Common myeloid progenitor, CD34-positive (primary cell): ENCODE measurements around the gene ARSG.
A peak's percentile ranks its signal among the peaks of the same experiment; 100 is the strongest.
"Not testable (repeated sequence)": the region's sequence is repeated elsewhere in the genome, so short reads cannot be mapped to it uniquely, and the experiment has no call there.

ENCODE experiments used
- CTCF ChIA-PET: fragments of 350-600 bp; sonication (Branson Sonifier 250); formaldehyde crosslinking; loops from one replicate; lab custom pipeline; 2021; ENCODE audit warnings: antibody characterized with exemption; lab: Charles Lee
- POLR2A ChIA-PET: fragments of 350-600 bp; sonication (Branson Sonifier 250); formaldehyde crosslinking; loops from one replicate; lab custom pipeline; 2021; ENCODE audit warnings: antibody characterized with exemption; lab: Charles Lee
- DNase-seq, 3 donors: peaks; one replicate each; pipeline versions ENCODE4 v3.0.0 to v3.0.0-alpha.2; 2013
- H3K27ac ChIP-seq, 2 experiments: 1 replicate in 1 of 2; 2 replicates in 1 of 2; pipeline ENCODE4 v1.7.0; 2013; ENCODE audit warnings: inconsistent platforms in 2 of 2, low read length in 2 of 2, mild to moderate bottlenecking in 2 of 2, low read depth in 1 of 2, moderate library complexity in 1 of 2; ENCODE audit not compliant: severe bottlenecking in 2 of 2, insufficient read depth in 1 of 2, poor library complexity in 1 of 2
- H3K27me3 ChIP-seq, 5 experiments: replicated peaks in 2 of 5; 1 replicate in 3 of 5; 2 replicates in 2 of 5; pipeline versions ENCODE4 v1.6.1 to v1.7.0; 2013; ENCODE audit warnings: low read length in 4 of 5, mild to moderate bottlenecking in 2 of 5, moderate library complexity in 2 of 5, inconsistent platforms in 1 of 5; ENCODE audit not compliant: insufficient read depth in 5 of 5, control insufficient read depth in 4 of 5
- H3K36me3 ChIP-seq, 4 experiments: 1 replicate in 2 of 4; 2 replicates in 2 of 4; pipeline versions ENCODE4 v1.6.1 to v1.7.0; 2013; ENCODE audit warnings: low read length in 3 of 4, control low read depth in 1 of 4, mild to moderate bottlenecking in 1 of 4; ENCODE audit not compliant: control insufficient read depth in 4 of 4, insufficient read depth in 4 of 4
- H3K4me1 ChIP-seq, 4 experiments: 1 replicate in 3 of 4; 2 replicates in 1 of 4; pipeline versions ENCODE4 v1.6.1 to v1.7.1; 2013; ENCODE audit warnings: low read length in 3 of 4, mild to moderate bottlenecking in 3 of 4, control low read depth in 1 of 4, inconsistent platforms in 1 of 4, moderate library complexity in 1 of 4; ENCODE audit not compliant: control insufficient read depth in 4 of 4, insufficient read depth in 4 of 4; ENCODE audit errors: control extremely low read depth in 1 of 4
- H3K4me3 ChIP-seq, 7 experiments: 1 replicate in 4 of 7; 2 replicates in 3 of 7; pipeline versions ENCODE4 v1.5.1 to v1.7.0; 2013; ENCODE audit warnings: mild to moderate bottlenecking in 7 of 7, low read length in 6 of 7, moderate library complexity in 6 of 7, inconsistent platforms in 2 of 7, low read depth in 2 of 7, control low read depth in 1 of 7; ENCODE audit not compliant: insufficient read depth in 4 of 7, control insufficient read depth in 1 of 7; ENCODE audit errors: extremely low read depth in 1 of 7
- H3K9me3 ChIP-seq, 5 experiments: 1 replicate in 4 of 5; 2 replicates in 1 of 5; pipeline versions ENCODE4 v1.6.1 to v1.7.1; 2013; ENCODE audit warnings: low read length in 4 of 5, mild to moderate bottlenecking in 2 of 5, inconsistent platforms in 1 of 5, low read depth in 1 of 5, moderate library complexity in 1 of 5; ENCODE audit not compliant: control insufficient read depth in 4 of 5, insufficient read depth in 2 of 5; ENCODE audit errors: control extremely low read depth in 1 of 5
- WGBS: methylation state at CpG from one replicate; pipeline ENCODE4 v1.1.5; 2013; ENCODE audit not compliant: insufficient coverage; 5-methylcytosine and 5-hydroxymethylcytosine counted together

Gene ARSG

DNA sequence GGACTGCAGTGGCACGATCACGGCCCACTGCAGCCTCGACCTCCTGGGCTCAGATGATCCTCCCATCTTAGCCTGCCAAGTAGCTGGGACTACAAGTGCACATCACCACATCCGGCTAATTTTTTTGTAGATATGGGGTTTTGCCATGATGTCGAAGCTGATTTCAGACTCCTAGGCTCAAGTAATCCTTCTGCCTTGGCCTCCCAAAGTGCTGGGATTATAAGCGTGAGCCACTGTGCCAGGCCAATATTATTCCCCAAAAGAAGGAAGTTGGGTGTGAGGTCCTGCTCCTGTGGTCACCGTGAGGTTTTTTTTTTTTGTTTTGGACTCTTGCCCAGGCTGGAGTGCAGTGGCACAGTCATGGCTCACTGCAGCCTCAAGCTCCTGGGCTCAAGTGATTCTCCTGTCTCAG, 41.9 kb upstream of the ARSG start:
- Histone ChIP-seq H3K36me3 (peaks cover 0 to 2% (median 2%) of the 10 kb centered on the region in 4 experiments), H3K27me3 (no peaks in the 10 kb centered on the region), H3K4me1 (peaks cover 4 to 46% (median 35%) of the 10 kb centered on the region in 4 experiments), H3K9me3 (no peaks in the 10 kb centered on the region), H3K4me3 (no peak overlapping the region), H3K27ac (peak overlapping the region in 1 of 2 experiments; percentile 43)
- peak; percentile 36 to 77 (median 72) for DNase-seq
- ChIA-PET CTCF (interaction anchor here (1.1 to 1.9 kb wide), 4 partner anchors 9 to 186 kb away, joined by 3 to 6 read pairs (median 4); no protein-coding TSS in a partner anchor), POLR2A (interaction anchor here (1.1 kb wide), 1 partner anchor 11 kb away, joined by 4 read pairs; no protein-coding TSS in a partner anchor)
- WGBS = 10% methylated on average over 6 of the region's 7 CpGs

GRCh38 chr17:68253426-68253825, 37.9 kb upstream of the ARSG start:
- 45% methylated on average over 5 of the region's 7 CpGs for WGBS
- DNase-seq, POLR2A ChIA-PET, H3K27me3 ChIP-seq, H3K36me3 ChIP-seq, H3K9me3 ChIP-seq, H3K27ac ChIP-seq, H3K4me3 ChIP-seq: not testable (repeated sequence)
- CTCF ChIA-PET = interaction anchor here (1.2 kb wide), 2 partner anchors 17 to 49 kb away, joined by 3 read pairs; no protein-coding TSS in a partner anchor
- peaks cover 24 to 74% (median 59%) of the 10 kb centered on the region in 4 experiments for H3K4me1 ChIP-seq

DNA sequence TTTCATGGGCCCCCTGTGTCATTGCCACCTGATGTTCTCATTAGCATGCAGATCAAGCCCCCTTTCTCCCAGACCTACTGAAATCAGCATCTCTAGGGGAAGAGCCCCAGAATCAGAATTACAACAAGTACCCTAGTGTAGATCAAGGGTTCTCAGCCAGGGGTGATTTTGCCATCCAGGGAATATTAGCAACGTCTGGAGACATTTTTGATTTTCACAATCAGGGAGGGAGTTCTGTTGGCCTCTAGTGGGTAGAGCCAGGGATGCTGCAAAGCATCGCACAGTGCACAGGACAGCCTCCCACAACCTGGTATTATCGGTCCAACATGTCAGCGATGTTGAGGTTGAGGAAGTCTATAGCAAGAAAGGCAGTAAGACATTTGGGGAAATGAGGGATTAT, 36.1 kb upstream of the ARSG start:
- Histone ChIP-seq H3K4me1 (peaks cover 26 to 70% (median 55%) of the 10 kb centered on the region in 4 experiments), H3K27me3 (no peaks in the 10 kb centered on the region), H3K9me3 (no peaks in the 10 kb centered on the region), H3K27ac (no peak overlapping the region), H3K4me3 (peak overlapping the region in 1 of 7 experiments; percentile 52), H3K36me3 (peaks cover 0 to 5% (median 2%) of the 10 kb centered on the region in 4 experiments)
- ChIA-PET CTCF (interaction anchor here (0.9 kb wide), 1 partner anchor 10 kb away, joined by 3 read pairs; no protein-coding TSS in a partner anchor), POLR2A (no interaction called here)
- WGBS = 93% methylated on average over 3 of the region's 4 CpGs
- DNase-seq = no peak

GRCh38 chr17:68255731-68256538, 35.4 kb upstream of the ARSG start:
- WGBS = 13% methylated on average over 4 of the region's 5 CpGs
- POLR2A ChIA-PET = interaction anchor here (0.9 kb wide), 2 partner anchors 8 to 185 kb away, joined by 3 to 5 read pairs; partner anchors contain the start of gene AMZ2
- Histone ChIP-seq H3K36me3 (peaks cover 0 to 5% (median 2%) of the 10 kb centered on the region in 4 experiments), H3K4me3 (peak overlapping the region in 3 of 7 experiments; percentile 6 to 52 (median 42)), H3K9me3 (no peaks in the 10 kb centered on the region), H3K4me1 (peaks cover 26 to 71% (median 55%) of the 10 kb centered on the region in 4 experiments), H3K27ac (no peak overlapping the region), H3K27me3 (no peaks in the 10 kb centered on the region)
- peak; percentile 43 to 89 (median 82) for DNase-seq
- CTCF ChIA-PET = interaction anchor here (0.8 kb wide), 2 partner anchors 56 to 204 kb away, joined by 3 read pairs; no protein-coding TSS in a partner anchor

DNA sequence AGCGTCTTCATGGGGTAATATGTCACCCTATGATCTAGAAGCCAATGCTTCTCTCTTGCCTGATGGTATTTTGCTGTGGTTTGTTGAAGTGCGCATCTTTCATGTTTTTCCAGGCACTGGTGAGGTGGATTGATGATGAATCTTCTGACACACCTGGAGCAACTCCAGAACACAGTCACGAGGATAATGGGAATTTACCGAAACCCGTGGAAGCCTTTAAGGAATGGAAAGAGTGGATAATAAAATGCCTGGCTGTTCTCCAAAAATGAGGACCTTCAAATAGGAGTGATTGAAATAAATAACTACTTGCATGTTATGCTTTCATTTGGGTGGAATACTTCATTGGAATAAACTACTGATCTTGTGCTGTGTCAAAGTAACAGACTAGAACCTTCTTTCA, 34.6 kb upstream of the ARSG start:
- H3K36me3 ChIP-seq, H3K27me3 ChIP-seq, CTCF ChIA-PET, H3K4me3 ChIP-seq, H3K9me3 ChIP-seq, DNase-seq, POLR2A ChIA-PET, H3K27ac ChIP-seq: not testable (repeated sequence)
- WGBS = 95% methylated on average over 4 of the region's 5 CpGs
- peaks cover 26 to 71% (median 57%) of the 10 kb centered on the region in 4 experiments for H3K4me1 ChIP-seq

DNA sequence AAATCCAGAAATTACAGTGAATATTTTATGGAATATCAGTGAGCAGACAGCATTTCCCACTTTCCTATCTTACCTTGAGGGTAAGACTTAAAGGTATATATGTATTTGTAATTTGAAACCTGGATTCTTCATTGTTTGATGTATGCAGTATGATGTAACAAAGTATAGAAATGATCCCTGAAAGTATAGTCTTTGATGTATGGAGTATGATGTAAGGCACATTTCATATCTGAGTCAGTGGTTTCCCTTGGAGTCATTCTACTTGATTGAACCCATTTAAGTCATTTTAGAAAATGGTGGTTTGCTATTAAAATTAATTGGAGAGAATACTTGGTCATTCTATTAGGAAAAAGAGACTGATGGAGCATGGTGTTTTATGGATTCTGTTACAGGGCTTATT, 33.4 kb upstream of the ARSG start:
- Histone ChIP-seq H3K27me3 (no peaks in the 10 kb centered on the region), H3K9me3 (no peaks in the 10 kb centered on the region), H3K36me3 (peaks cover 0 to 5% (median 0%) of the 10 kb centered on the region in 4 experiments), H3K27ac (no peak overlapping the region), H3K4me3 (no peak overlapping the region), H3K4me1 (peaks cover 24 to 70% (median 54%) of the 10 kb centered on the region in 4 experiments)
- ChIA-PET POLR2A (interaction anchor here (0.8 to 1.4 kb wide), 2 partner anchors 10 kb away, joined by 3 to 8 read pairs; partner anchors contain the start of gene AMZ2), CTCF (interaction anchor here (1.0 to 1.6 kb wide), 2 partner anchors 9 to 178 kb away, joined by 3 to 6 read pairs; no protein-coding TSS in a partner anchor)
- DNase-seq = peak in 2 of 3 donors; percentile 23 to 38
